Endothelial cell of umbilical vein (primary cell): ENCODE data around the gene H3-3A. TPM values are rescaled to one million over a fixed set of nuclear protein-coding genes. Genes with fewer than 3 reads are reported as not detected.

Experiments used
- BruUV-seq: library from RNA; stranded (reverse); fragments of 400-500 nt; replicated peaks from 2 replicates; lab custom pipeline; 2021; lab: Mats Ljungman, UMichigan
- CTCF ChIA-PET: fragments of 300-600, 350-600 bp; sonication (Branson Sonifier 250); formaldehyde crosslinking; loops from one replicate; lab custom pipeline; 2021; ENCODE audit warnings: antibody characterized with exemption, inconsistent platforms; lab: Charles Lee
- POLR2A ChIA-PET: fragments of 300-600, 350-600 bp; sonication (Branson Sonifier 250); formaldehyde crosslinking; loops from one replicate; lab custom pipeline; 2021; ENCODE audit warnings: antibody characterized with exemption, inconsistent platforms; lab: Charles Lee
- DNase-seq: peaks from one replicate; pipeline ENCODE4 v3.0.0-alpha.2; 2011; ENCODE audit warnings: low read depth, low spot score
- FAIRE-seq: peaks from 2 replicates; lab custom pipeline; 2011; peaks lifted over from hg19 to GRCh38; lab: Jason Lieb, UNC
- H2AFZ ChIP-seq: 2 replicates; pipeline ENCODE4 v1.6.0; 2012; ENCODE audit warnings: low read depth, low read length, control low read depth, inconsistent platforms
- H3K27ac ChIP-seq: 2 replicates; pipeline ENCODE4 v1.5.1; 2011; ENCODE audit warnings: low read depth, mild to moderate bottlenecking, control low read depth, low read length, moderate library complexity; ENCODE audit not compliant: insufficient read depth
- H3K27me3 ChIP-seq, 2 experiments: 2 replicates each; pipeline versions ENCODE4 v1.6.0 to v1.6.1; 2011; ENCODE audit warnings: low read length in 2 of 2, mixed read lengths in 1 of 2; ENCODE audit not compliant: control insufficient read depth in 2 of 2, insufficient read depth in 2 of 2
- H3K36me3 ChIP-seq, 2 experiments: 2 replicates in 1 of 2; 3 replicates in 1 of 2; pipeline ENCODE4 v1.5.1; 2011; ENCODE audit warnings: low read length in 2 of 2, mild to moderate bottlenecking in 1 of 2, moderate library complexity in 1 of 2; ENCODE audit not compliant: control insufficient read depth in 2 of 2, insufficient read depth in 2 of 2; ENCODE audit errors: extremely low read depth in 1 of 2
- H3K4me1 ChIP-seq: 3 replicates; pipeline ENCODE4 v1.5.1; 2011; ENCODE audit warnings: mild to moderate bottlenecking, low read length; ENCODE audit not compliant: control insufficient read depth, insufficient read depth; ENCODE audit errors: extremely low read depth
- H3K4me2 ChIP-seq: 2 replicates; pipeline ENCODE4 v1.6.1; 2011; ENCODE audit warnings: low read length, control low read depth, mixed read lengths; ENCODE audit not compliant: insufficient read depth
- H3K4me3 ChIP-seq, 3 experiments: fragments of 200-600 bp in 1 of 3; sonication (generic), shearing (Covaris generic) in 1 of 3; replicated peaks in 1 of 3; 2 replicates each; pipeline ENCODE4 v1.5.1; 2011 to 2016; ENCODE audit warnings: control low read depth in 3 of 3, low read length in 3 of 3, mild to moderate bottlenecking in 2 of 3, inconsistent platforms in 1 of 3, low read depth in 1 of 3, moderate library complexity in 1 of 3; ENCODE audit not compliant: insufficient read depth in 1 of 3
- H3K79me2 ChIP-seq: 2 replicates; pipeline ENCODE4 v1.6.0; 2012; ENCODE audit warnings: low read length, inconsistent platforms; ENCODE audit not compliant: control insufficient read depth, insufficient read depth
- H3K9ac ChIP-seq: replicated peaks from 2 replicates; pipeline ENCODE3; 2011; ENCODE audit warnings: low read length, control low read depth; ENCODE audit not compliant: insufficient read depth; ENCODE audit errors: extremely low read depth
- H3K9me1 ChIP-seq: replicated peaks from 3 replicates; pipeline ENCODE4 v1.6.0; 2011; ENCODE audit warnings: mild to moderate bottlenecking, low read length; ENCODE audit not compliant: control insufficient read depth, insufficient read depth; ENCODE audit errors: extremely low read depth
- H3K9me3 ChIP-seq: replicated peaks from 2 replicates; pipeline ENCODE4 v1.5.1; 2012; ENCODE audit warnings: low read length, inconsistent platforms; ENCODE audit not compliant: control insufficient read depth, insufficient read depth
- H4K20me1 ChIP-seq: replicated peaks from 2 replicates; pipeline ENCODE3; 2011; ENCODE audit warnings: mild to moderate bottlenecking, low read length; ENCODE audit not compliant: control insufficient read depth, insufficient read depth; ENCODE audit errors: extremely low read depth
- EZH2 ChIP-seq: IDR thresholded peaks from 2 replicates; pipeline ENCODE4 v1.6.1; 2012; ENCODE audit warnings: borderline replicate concordance, low read depth, mild to moderate bottlenecking, moderate library complexity, low read length, inconsistent platforms; ENCODE audit not compliant: severe bottlenecking
- FOS ChIP-seq: IDR thresholded peaks from 2 replicates; pipeline ENCODE4 v1.6.1; 2011; ENCODE audit warnings: mild to moderate bottlenecking, low read length, moderate library complexity, borderline replicate concordance; ENCODE audit not compliant: insufficient read depth
- JUN ChIP-seq: IDR thresholded peaks from 2 replicates; pipeline ENCODE4 v1.6.1; 2011; ENCODE audit warnings: borderline replicate concordance, low read depth; ENCODE audit not compliant: insufficient read length, insufficient read depth
- MYC ChIP-seq: IDR thresholded peaks from one replicate; pipeline ENCODE4 v1.6.1; 2011; ENCODE audit warnings: mild to moderate bottlenecking, low read depth, low read length
- POLR2A ChIP-seq: IDR thresholded peaks from 2 replicates; pipeline ENCODE4 v1.6.1; 2012; ENCODE audit warnings: low read depth, mild to moderate bottlenecking, control low read depth, low read length
- POLR2AphosphoS5 ChIP-seq: IDR thresholded peaks from 2 replicates; pipeline ENCODE4 v1.6.1; 2012; ENCODE audit warnings: low read depth, mild to moderate bottlenecking, control low read depth, low read length, moderate library complexity; ENCODE audit not compliant: insufficient read depth
- dilution Hi-C: fragments of 300-500 bp; cut with MboI; formaldehyde crosslinking; loops from one replicate; pipeline ENCODE4 v1.15.0; 2019; ENCODE audit warnings: low sequenced_read_pairs; ENCODE audit not compliant: extremely low pct_ligation_motif_present
- intact Hi-C: fragments of 100-400 bp; cut with micrococcal nuclease; formaldehyde crosslinking; loops from one replicate; pipeline ENCODE4 v1.10.0; 2022
- polyA plus RNA-seq, 4 experiments: library from polyadenylated mRNA; depleted of rRNA in 3 of 4; stranded (reverse) in 3 of 4; unstranded in 1 of 4; fragments of >200 nt; gene quantifications; 2 replicates each; pipeline versions ENCODE4 v1.2.1 to v1.2.3, GENCODE V29; 2011 to 2012; ENCODE audit warnings: missing spikeins in 1 of 4
- total RNA-seq: library from RNA; stranded (reverse); gene quantifications from 2 replicates; pipeline ENCODE4 v1.2.3, GENCODE V29; 2021

H3-3A gene
- total and polyA plus RNA-seq, 2 donors (not counting 3 experiments of a cell fraction or from before 2014, with no cell fraction given), result 426 to 477 TPM

- no peak for TF ChIP-seq EZH2
- TF ChIP-seq POLR2A, result peak; percentile 14
- no peak for TF ChIP-seq JUN
- peak; percentile 59 for TF ChIP-seq POLR2AphosphoS5
- TF ChIP-seq MYC, result no peak
- peak; percentile 8 for TF ChIP-seq FOS
- no peak for FAIRE-seq
- Histone ChIP-seq H3K36me3 (peaks cover 2 to 11% of the 10 kb centered on the region in 2 experiments), H3K4me1 (peaks cover 24% of the 10 kb centered on the region), H3K9me3 (no peaks in the 10 kb centered on the region), H3K9ac (peak overlapping the region; percentile 96), H2AFZ (peak overlapping the region; percentile 95), H3K4me2 (peak overlapping the region; percentile 90), H3K27me3 (no peaks in the 10 kb centered on the region), H4K20me1 (peaks cover 12% of the 10 kb centered on the region), H3K27ac (peak overlapping the region; percentile 86), H3K4me3 (peak overlapping the region; percentile 68 to 78 (median 71)), H3K9me1 (no peaks in the 10 kb centered on the region), H3K79me2 (peaks cover 42% of the 10 kb centered on the region)
- ChIA-PET CTCF (interaction anchor here (1.0 to 4.2 kb wide), 14 partner anchors 10 to 228 kb away, joined by 3 to 61 read pairs (median 6); partner anchors contain the start of gene SDE2), POLR2A (interaction anchor here (0.7 to 2.3 kb wide), 21 partner anchors 8 to 617 kb away, joined by 3 to 29 read pairs (median 5); partner anchors contain the start of genes LIN9 and SDE2)
- no TSS peak for BruUV-seq
- peak; percentile 76 for DNase-seq
- intact Hi-C loops, result loop anchor here (1.0 to 5.0 kb wide), 8 partner anchors 21 to 635 kb away; partner anchors contain the start of genes ACBD3, LBR, PYCR2 and SDE2
- dilution Hi-C loops, result no loop called here
These were observed 517 bp upstream of the H3-3A start for GRCh38 chr1:226061841-226062557.
